GM18526 (cell line): Measurements from ENCODE around the gene DEPDC7.

ENCODE experiments used
- POLR2A ChIP-seq: IDR thresholded peaks from 3 replicates; pipeline ENCODE4 v1.6.1; 2011; ENCODE audit not compliant: insufficient read length; ENCODE audit errors: extremely low read depth

The DEPDC7 gene

GRCh38 chr11:33015621-33016551, at the start of gene DEPDC7:
Gene DEPDC7 (plus strand): TSS chr11:33015878. CDS start chr11:33015956, 78 bp downstream.
- peak; percentile 51 for TF ChIP-seq POLR2A

- no peak for TF ChIP-seq POLR2A
Observed at GRCh38 chr11:32968541-32968940, 47.1 kb upstream of the DEPDC7 start.

GRCh38 chr11:32972781-32973180, 42.9 kb upstream of the DEPDC7 start:
- TF ChIP-seq POLR2A: no peak

GRCh38 chr11:32982626-32983025, 33.1 kb upstream of the DEPDC7 start:
- TF ChIP-seq POLR2A: no peak

GRCh38 chr11:32983506-32983905, 32.2 kb upstream of the DEPDC7 start:
- TF ChIP-seq POLR2A: no peak

GRCh38 chr11:32985600-32985999, 30.1 kb upstream of the DEPDC7 start:
- TF ChIP-seq POLR2A: no peak

GRCh38 chr11:32987851-32988250, 27.8 kb upstream of the DEPDC7 start:
- TF ChIP-seq POLR2A: no peak

GRCh38 chr11:32990481-32990880, 25.2 kb upstream of the DEPDC7 start:
- TF ChIP-seq POLR2A: no peak

- TF ChIP-seq POLR2A: no peak
Observed at GRCh38 chr11:32991427-32991826, 24.3 kb upstream of the DEPDC7 start.

- no peak for TF ChIP-seq POLR2A
Observed at GRCh38 chr11:32991898-32992297, 23.8 kb upstream of the DEPDC7 start.

GRCh38 chr11:33000181-33000580, 15.5 kb upstream of the DEPDC7 start:
- TF ChIP-seq POLR2A: no peak

GRCh38 chr11:33001281-33001680, 14.4 kb upstream of the DEPDC7 start:
- no peak for TF ChIP-seq POLR2A

- no peak for TF ChIP-seq POLR2A
Observed at GRCh38 chr11:33001751-33002542, 13.7 kb upstream of the DEPDC7 start.

- TF ChIP-seq POLR2A: no peak
Observed at GRCh38 chr11:33005175-33005574, 10.5 kb upstream of the DEPDC7 start.

GRCh38 chr11:33006010-33006409, 9.7 kb upstream of the DEPDC7 start:
- TF ChIP-seq POLR2A: no peak

- no peak for TF ChIP-seq POLR2A
Observed at GRCh38 chr11:33013755-33014154, 1.9 kb upstream of the DEPDC7 start.
